HepG2 (cell line): ENCODE data around the gene EPHA10. TPM values are rescaled to one million over a fixed set of nuclear protein-coding genes. Genes with fewer than 3 reads are reported as not detected.

Experiments used
- ATAC-seq: fragments of 200-7000 bp; cut with Tn5 transposase; 3 replicates; pipeline ENCODE4 v1.9.1; 2020; ENCODE audit warnings: mild to moderate bottlenecking, moderate library complexity
- BruUV-seq: library from RNA; stranded (reverse); fragments of 400-500 nt; replicated peaks from 2 replicates; lab custom pipeline; 2021; lab: Mats Ljungman, UMichigan
- CTCF ChIA-PET: fragments of 300-600 bp; formaldehyde crosslinking; extraction: SDS; loops from one replicate; lab custom pipeline; 2021; ENCODE audit warnings: low total read pairs, inconsistent platforms, low intra/inter-chr PET ratio; lab: Yijun Ruan, JAX
- POLR2A ChIA-PET: fragments of 350-600 bp; sonication (Branson Sonifier 250); formaldehyde crosslinking; loops from one replicate; lab custom pipeline; 2020; ENCODE audit warnings: antibody characterized with exemption, inconsistent platforms; lab: Yijun Ruan, JAX
- DNase-seq: peaks from one replicate; pipeline ENCODE4 v3.0.0-alpha.2; 2015; ENCODE audit warnings: low spot score
- FAIRE-seq: peaks from 3 replicates; lab custom pipeline; 2011; peaks lifted over from hg19 to GRCh38; lab: Jason Lieb, UNC
- H2AFZ ChIP-seq: one replicate; pipeline ENCODE4 v1.6.1; 2011; ENCODE audit warnings: low read length, inconsistent platforms
- H3K27ac ChIP-seq: fragments of 300-600 bp; 3 replicates; pipeline ENCODE4 v1.8.0; 2011; ENCODE audit warnings: mixed run types, mild to moderate bottlenecking, mixed read lengths, low read length, inconsistent platforms; ENCODE audit not compliant: insufficient read depth; ENCODE audit errors: extremely low read length
- H3K27me3 ChIP-seq, 2 experiments: fragments of 200-600 bp in 1 of 2; 2 replicates in 1 of 2; 3 replicates in 1 of 2; pipeline versions ENCODE4 v1.6.0 to v1.8.0; 2011; ENCODE audit warnings: low read length in 2 of 2, mild to moderate bottlenecking in 2 of 2, moderate library complexity in 2 of 2, inconsistent platforms in 1 of 2; ENCODE audit not compliant: insufficient read depth in 2 of 2, control insufficient read depth in 1 of 2
- H3K36me3 ChIP-seq, 2 experiments: fragments of 200-600 bp in 1 of 2; replicated peaks in 1 of 2; 2 replicates in 1 of 2; 3 replicates in 1 of 2; pipeline versions ENCODE4 v1.5.1 to v1.8.0; 2011; ENCODE audit warnings: low read length in 2 of 2, inconsistent platforms in 1 of 2; ENCODE audit not compliant: insufficient read depth in 2 of 2, control insufficient read depth in 1 of 2
- H3K4me1 ChIP-seq: 2 replicates; pipeline ENCODE4 v1.5.1; 2012; ENCODE audit warnings: low read length, inconsistent platforms; ENCODE audit not compliant: insufficient read depth
- H3K4me2 ChIP-seq: 2 replicates; pipeline ENCODE4 v1.6.0; 2011; ENCODE audit warnings: low read depth, low read length, inconsistent platforms
- H3K4me3 ChIP-seq, 3 experiments: fragments of 200-600 bp in 1 of 3; sonication (generic), shearing (Covaris generic) in 1 of 3; replicated peaks in 1 of 3; 2 replicates each; pipeline ENCODE4 v1.5.1; 2011 to 2016; ENCODE audit warnings: low read length in 3 of 3, inconsistent platforms in 2 of 3, low read depth in 2 of 3, mild to moderate bottlenecking in 2 of 3, control low read depth in 1 of 3, mixed read lengths in 1 of 3; ENCODE audit not compliant: insufficient read depth in 1 of 3
- H3K79me2 ChIP-seq: one replicate; pipeline ENCODE4 v1.6.1; 2011; ENCODE audit warnings: low read length, inconsistent platforms; ENCODE audit not compliant: insufficient read depth
- H3K9ac ChIP-seq: 2 replicates; pipeline ENCODE4 v1.6.0; 2011; ENCODE audit warnings: mild to moderate bottlenecking, low read depth, low read length, inconsistent platforms; ENCODE audit not compliant: insufficient read depth
- H3K9me3 ChIP-seq: 2 replicates; pipeline ENCODE4 v1.5.1; 2012; ENCODE audit warnings: mild to moderate bottlenecking, low read length
- H4K20me1 ChIP-seq: 2 replicates; pipeline ENCODE4 v1.6.0; 2011; ENCODE audit warnings: inconsistent platforms, mild to moderate bottlenecking, low read length, moderate library complexity; ENCODE audit not compliant: insufficient read depth
- ATM ChIP-seq: fragments of 450-650 bp; IDR thresholded peaks from 2 replicates; pipeline ENCODE4 v1.7.1; 2017; ENCODE audit warnings: mild to moderate bottlenecking, borderline replicate concordance
- FOXM1 ChIP-seq: sonication (generic); formaldehyde crosslinking; IDR thresholded peaks from 2 replicates; pipeline ENCODE4 v1.5.0; 2020; ENCODE audit warnings: missing genetic modification reagents
- JUNB ChIP-seq: sonication (generic); formaldehyde crosslinking; IDR thresholded peaks from 2 replicates; pipeline ENCODE4 v1.8.0; 2022; ENCODE audit warnings: missing genetic modification reagents, mild to moderate bottlenecking, borderline replicate concordance
- KDM5B ChIP-seq: sonication (generic); formaldehyde crosslinking; IDR thresholded peaks from 2 replicates; pipeline ENCODE4 v1.4.0; 2020; ENCODE audit warnings: missing genetic modification reagents, mild to moderate bottlenecking, borderline replicate concordance
- KLF16 ChIP-seq, 2 experiments: sonication (generic) in 1 of 2; formaldehyde crosslinking in 1 of 2; IDR thresholded peaks; 2 replicates each; pipeline versions ENCODE4 v1.6.1 to v1.8.0; 2016 to 2023; ENCODE audit warnings: missing genetic modification reagents in 2 of 2, missing compliant biosample characterization in 1 of 2
- MAFK ChIP-seq, 2 experiments: IDR thresholded peaks in 1 of 2; conservative IDR thresholded peaks in 1 of 2; 2 replicates each; pipeline ENCODE4 v1.6.1; 2011; ENCODE audit warnings: improper control_type of control experiment in 2 of 2, low read length in 2 of 2
- THAP11 ChIP-seq: IDR thresholded peaks from 2 replicates; pipeline ENCODE4 v1.6.1; 2016; ENCODE audit warnings: missing biosample characterization, missing genetic modification reagents
- ZNF121 ChIP-seq: sonication (generic); formaldehyde crosslinking; IDR thresholded peaks from 2 replicates; pipeline ENCODE4 v1.5.0; 2020; ENCODE audit warnings: mild to moderate bottlenecking, missing genetic modification reagents
- ZNF431 ChIP-seq: sonication (generic); formaldehyde crosslinking; IDR thresholded peaks from 2 replicates; pipeline ENCODE4 v1.9.0; 2022; ENCODE audit warnings: missing genetic modification reagents, low read depth, mild to moderate bottlenecking, borderline replicate concordance
- ZNF558 ChIP-seq: sonication (generic); formaldehyde crosslinking; IDR thresholded peaks from 2 replicates; pipeline ENCODE4 v1.9.0; 2022; ENCODE audit warnings: mild to moderate bottlenecking, missing genetic modification reagents, borderline replicate concordance
- ZNF776 ChIP-seq: sonication (generic); formaldehyde crosslinking; IDR thresholded peaks from 2 replicates; pipeline ENCODE4 v1.4.0; 2020; ENCODE audit warnings: mild to moderate bottlenecking, missing genetic modification reagents
- ZSCAN29 ChIP-seq: sonication (generic); formaldehyde crosslinking; conservative IDR thresholded peaks from 2 replicates; pipeline ENCODE4 v1.4.0; 2020; ENCODE audit warnings: mild to moderate bottlenecking, missing genetic modification reagents
- WGBS: methylation state at CpG from one replicate; pipeline ENCODE4 v1.1.6; 2017; ENCODE audit warnings: low lambda C conversion rate; 5-methylcytosine and 5-hydroxymethylcytosine counted together
- in situ Hi-C: cut with HindIII; loops from 2 replicates; pipeline ENCODE4 v1.10.0; 2017; ENCODE audit warnings: low pct_unique_long_range_greater_than_20kb; ENCODE audit not compliant: extremely low pct_ligation_motif_present
- intact Hi-C: fragments of 100-400 bp; cut with micrococcal nuclease; formaldehyde crosslinking; loops from one replicate; pipeline ENCODE4 v1.10.0; 2022; ENCODE audit not compliant: unreplicated experiment
- polyA plus RNA-seq, 8 experiments: library from polyadenylated mRNA; depleted of rRNA in 3 of 8; stranded (reverse) in 7 of 8; unstranded in 1 of 8; fragments of >200 nt; fragmentation: Illumina TruSeq in 4 of 8; extraction: Trizol in 4 of 8; gene quantifications; 2 replicates each; pipeline versions ENCODE4 v1.2.1 to v1.2.3, GENCODE V29; 2011 to 2016; ENCODE audit warnings: low read depth in 4 of 8, missing spikeins in 1 of 8, mixed read lengths in 1 of 8; ENCODE audit not compliant: insufficient read depth in 1 of 8
- total RNA-seq, 5 experiments: library from RNA; depleted of rRNA; stranded (reverse); fragments of >200 nt; fragmentation: Illumina TruSeq; extraction: Trizol; gene quantifications; 2 replicates each; pipeline ENCODE4 v1.2.3, GENCODE V29; 2016; ENCODE audit warnings: low read depth in 1 of 5
- TF ChIP-seq, protein P1 (sequence below): sonication (generic); formaldehyde crosslinking; IDR thresholded peaks from 2 replicates; pipeline ENCODE4 v1.5.0; 2020; ENCODE audit warnings: missing genetic modification reagents
- TF ChIP-seq, protein P2 (sequence below): sonication (generic); formaldehyde crosslinking; IDR thresholded peaks from 2 replicates; pipeline ENCODE4 v1.4.0; 2020; ENCODE audit warnings: missing genetic modification reagents, low read depth, mild to moderate bottlenecking, borderline replicate concordance
- TF ChIP-seq, protein P3 (sequence below): sonication (generic); formaldehyde crosslinking; IDR thresholded peaks from 2 replicates; pipeline ENCODE4 v1.8.0; 2022; ENCODE audit warnings: missing genetic modification reagents, mild to moderate bottlenecking, borderline replicate concordance
- TF ChIP-seq, protein P4 (sequence below): sonication (generic); formaldehyde crosslinking; IDR thresholded peaks from 2 replicates; pipeline ENCODE4 v1.4.0; 2020; ENCODE audit warnings: missing genetic modification reagents, borderline replicate concordance

The EPHA10 gene
- total and polyA plus RNA-seq, 2 of the 13 experiments (the other 11 are each of a cell fraction or from before 2014, with no cell fraction given), result 0.11 to 0.58 TPM

DNA sequence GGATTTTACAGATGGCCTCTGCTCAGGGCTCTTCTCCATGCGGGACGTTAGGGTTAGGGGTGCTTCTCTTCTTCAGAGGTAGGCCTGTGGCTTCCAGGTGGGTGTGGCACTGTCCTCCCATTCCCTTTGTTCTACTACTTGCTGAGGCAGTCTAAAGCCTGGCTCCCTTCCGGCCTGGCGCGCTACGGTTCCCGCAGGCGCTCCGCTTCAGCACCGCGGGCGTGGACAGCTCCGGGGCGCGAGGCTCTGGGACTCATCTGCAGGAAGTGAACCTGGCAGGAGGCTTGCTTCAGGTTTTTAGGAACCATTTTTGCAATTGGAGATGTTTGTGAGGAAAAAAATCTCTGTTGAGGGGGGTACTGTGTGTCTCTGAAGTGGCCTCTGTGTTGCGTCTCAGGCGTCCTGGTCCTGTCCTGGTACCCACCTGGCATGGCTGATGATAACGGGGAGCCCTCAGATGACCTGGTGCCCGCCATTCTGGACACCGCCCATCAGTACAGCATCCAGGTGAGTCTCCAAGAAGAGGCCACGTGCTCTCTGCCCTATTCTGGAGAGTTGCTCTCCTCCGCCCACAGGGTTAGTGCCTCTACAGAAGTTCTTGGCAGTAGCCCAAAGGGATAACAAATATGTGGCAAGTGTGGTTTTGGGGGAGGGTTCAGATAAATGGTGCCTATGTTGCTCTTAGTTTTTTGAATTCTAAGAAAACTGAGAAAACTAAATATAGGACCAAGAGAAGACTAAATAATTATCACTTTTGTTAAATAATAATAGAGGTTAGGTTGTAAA is 30.6 kb upstream of the EPHA10 start:
- Histone ChIP-seq H3K4me2 (peak overlapping the region; percentile 77), H3K9ac (peak overlapping the region; percentile 68), H3K36me3 (peaks cover 16 to 37% of the 10 kb centered on the region in 2 experiments; a peak in 4 of 5 replicates), H4K20me1 (no peaks in the 10 kb centered on the region; the same call in 1 of the 2 replicates), H2AFZ (no peak overlapping the region), H3K4me1 (peaks cover 24% of the 10 kb centered on the region), H3K4me3 (peak overlapping the region; percentile 74 to 81 (median 78); a peak in 5 of 6 replicates), H3K9me3 (no peaks in the 10 kb centered on the region), H3K27me3 (peaks cover 0 to 6% of the 10 kb centered on the region in 2 experiments; a peak in 3 of 5 replicates), H3K79me2 (peaks cover 7% of the 10 kb centered on the region), H3K27ac (no peak overlapping the region)
- no peak for FAIRE-seq
- in situ Hi-C loops, result no loop called here
- ChIA-PET POLR2A (interaction anchor here (1.1 to 1.4 kb wide), 2 partner anchors 11 to 13 kb away, joined by 4 to 9 read pairs; partner anchors contain the start of genes C1orf122 and YRDC), CTCF (no interaction called here)
- intact Hi-C loops, result loop anchor here (10.0 kb wide), 1 partner anchor 71 kb away; no protein-coding TSS in a partner anchor
- ATAC-seq, result no peak
- no TSS peak for BruUV-seq
- WGBS, result 94% methylated on average over 19 of the region's 22 CpGs
- no peak for DNase-seq
- no peak for TF ChIP-seq ZNF776 (CRISPR knock-in tag)
- no peak for TF ChIP-seq JUNB (CRISPR knock-in tag)
- no peak for TF ChIP-seq MAFK (conservative IDR thresholded peaks at IDR 0.05 in 1 of 2, IDR thresholded peaks at IDR 0.05 in 1 of 2; ENCODE audit: low read length in 2 of 2)
- TF ChIP-seq, protein P1, sequence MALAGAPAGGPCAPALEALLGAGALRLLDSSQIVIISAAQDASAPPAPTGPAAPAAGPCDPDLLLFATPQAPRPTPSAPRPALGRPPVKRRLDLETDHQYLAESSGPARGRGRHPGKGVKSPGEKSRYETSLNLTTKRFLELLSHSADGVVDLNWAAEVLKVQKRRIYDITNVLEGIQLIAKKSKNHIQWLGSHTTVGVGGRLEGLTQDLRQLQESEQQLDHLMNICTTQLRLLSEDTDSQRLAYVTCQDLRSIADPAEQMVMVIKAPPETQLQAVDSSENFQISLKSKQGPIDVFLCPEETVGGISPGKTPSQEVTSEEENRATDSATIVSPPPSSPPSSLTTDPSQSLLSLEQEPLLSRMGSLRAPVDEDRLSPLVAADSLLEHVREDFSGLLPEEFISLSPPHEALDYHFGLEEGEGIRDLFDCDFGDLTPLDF (CRISPR knock-in tag), result no peak
- no peak for TF ChIP-seq ZNF121 (CRISPR knock-in tag)
- no peak for TF ChIP-seq ZNF431
- TF ChIP-seq, protein P2, sequence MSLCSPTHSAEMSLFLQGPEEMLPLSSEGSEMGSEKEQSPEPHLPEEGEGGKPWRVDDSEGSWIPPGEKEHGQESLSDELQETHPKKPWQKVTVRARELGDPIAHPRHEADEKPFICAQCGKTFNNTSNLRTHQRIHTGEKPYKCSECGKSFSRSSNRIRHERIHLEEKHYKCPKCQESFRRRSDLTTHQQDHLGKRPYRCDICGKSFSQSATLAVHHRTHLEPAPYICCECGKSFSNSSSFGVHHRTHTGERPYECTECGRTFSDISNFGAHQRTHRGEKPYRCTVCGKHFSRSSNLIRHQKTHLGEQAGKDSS (CRISPR knock-in tag), result no peak
- no peak for TF ChIP-seq ZNF558 (CRISPR knock-in tag)
- TF ChIP-seq ATM, result no peak
- no peak for TF ChIP-seq ZSCAN29 (CRISPR knock-in tag)
- peak in 1 of 2 experiments; percentile 39; a peak in 1 of 4 replicates for TF ChIP-seq KLF16 (CRISPR knock-in tag; IDR thresholded peaks at IDR 0.05)
- TF ChIP-seq, protein P3, sequence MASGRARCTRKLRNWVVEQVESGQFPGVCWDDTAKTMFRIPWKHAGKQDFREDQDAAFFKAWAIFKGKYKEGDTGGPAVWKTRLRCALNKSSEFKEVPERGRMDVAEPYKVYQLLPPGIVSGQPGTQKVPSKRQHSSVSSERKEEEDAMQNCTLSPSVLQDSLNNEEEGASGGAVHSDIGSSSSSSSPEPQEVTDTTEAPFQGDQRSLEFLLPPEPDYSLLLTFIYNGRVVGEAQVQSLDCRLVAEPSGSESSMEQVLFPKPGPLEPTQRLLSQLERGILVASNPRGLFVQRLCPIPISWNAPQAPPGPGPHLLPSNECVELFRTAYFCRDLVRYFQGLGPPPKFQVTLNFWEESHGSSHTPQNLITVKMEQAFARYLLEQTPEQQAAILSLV (CRISPR knock-in tag), result 0 out of 2 replicates have a peak, but pooled peaks have one; percentile 37
- TF ChIP-seq KDM5B (CRISPR knock-in tag), result peak; percentile 34; the same call in 1 of the 2 replicates
- no peak for TF ChIP-seq FOXM1 (CRISPR knock-in tag)
- no peak for TF ChIP-seq THAP11 (CRISPR knock-in tag)
- TF ChIP-seq, protein P4, sequence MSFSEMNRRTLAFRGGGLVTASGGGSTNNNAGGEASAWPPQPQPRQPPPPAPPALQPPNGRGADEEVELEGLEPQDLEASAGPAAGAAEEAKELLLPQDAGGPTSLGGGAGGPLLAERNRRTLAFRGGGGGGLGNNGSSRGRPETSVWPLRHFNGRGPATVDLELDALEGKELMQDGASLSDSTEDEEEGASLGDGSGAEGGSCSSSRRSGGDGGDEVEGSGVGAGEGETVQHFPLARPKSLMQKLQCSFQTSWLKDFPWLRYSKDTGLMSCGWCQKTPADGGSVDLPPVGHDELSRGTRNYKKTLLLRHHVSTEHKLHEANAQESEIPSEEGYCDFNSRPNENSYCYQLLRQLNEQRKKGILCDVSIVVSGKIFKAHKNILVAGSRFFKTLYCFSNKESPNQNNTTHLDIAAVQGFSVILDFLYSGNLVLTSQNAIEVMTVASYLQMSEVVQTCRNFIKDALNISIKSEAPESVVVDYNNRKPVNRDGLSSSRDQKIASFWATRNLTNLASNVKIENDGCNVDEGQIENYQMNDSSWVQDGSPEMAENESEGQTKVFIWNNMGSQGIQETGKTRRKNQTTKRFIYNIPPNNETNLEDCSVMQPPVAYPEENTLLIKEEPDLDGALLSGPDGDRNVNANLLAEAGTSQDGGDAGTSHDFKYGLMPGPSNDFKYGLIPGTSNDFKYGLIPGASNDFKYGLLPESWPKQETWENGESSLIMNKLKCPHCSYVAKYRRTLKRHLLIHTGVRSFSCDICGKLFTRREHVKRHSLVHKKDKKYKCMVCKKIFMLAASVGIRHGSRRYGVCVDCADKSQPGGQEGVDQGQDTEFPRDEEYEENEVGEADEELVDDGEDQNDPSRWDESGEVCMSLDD (CRISPR knock-in tag), result no peak
